PC-9 (cell line): Measurements from ENCODE around the gene PVALB. TPM values are rescaled to one million over a fixed set of nuclear protein-coding genes. Genes with fewer than 3 reads are reported as not detected.

Experiments used
- BruUV-seq: library from RNA; stranded (reverse); fragments of 400-500 nt; replicated peaks from 2 replicates; lab custom pipeline; 2021; lab: Mats Ljungman, UMichigan
- CTCF ChIA-PET: fragments of 300-600 bp; sonication (Branson Sonifier 250); formaldehyde crosslinking; loops from one replicate; lab custom pipeline; 2022; ENCODE audit warnings: antibody characterized with exemption; lab: Charles Lee
- POLR2A ChIA-PET: fragments of 300-600 bp; sonication (Branson Sonifier 250); formaldehyde crosslinking; loops from one replicate; lab custom pipeline; 2022; ENCODE audit warnings: antibody characterized with exemption; ENCODE audit not compliant: unreplicated experiment; lab: Charles Lee
- DNase-seq, 2 experiments: peaks; one replicate each; pipeline versions ENCODE4 v3.0.0 to v3.0.0-alpha.2; 2015 to 2022; ENCODE audit warnings: mixed read lengths in 1 of 2
- H2AFZ ChIP-seq: fragments of 200-600 bp; sonication (generic); 2 replicates; pipeline ENCODE4 v1.8.1; 2017; ENCODE audit warnings: antibody characterized with exemption
- H3F3A ChIP-seq: fragments of 200-600 bp; sonication (generic); 2 replicates; pipeline ENCODE4 v1.8.1; 2017; ENCODE audit warnings: antibody characterized with exemption, mild to moderate bottlenecking, low read depth; ENCODE audit not compliant: insufficient read depth
- H3K27ac ChIP-seq: fragments of 200-600 bp; sonication (generic); 2 replicates; pipeline ENCODE4 v1.6.1; 2016; ENCODE audit warnings: mixed run types
- H3K27me3 ChIP-seq: fragments of 200-600 bp; sonication (generic); 2 replicates; pipeline ENCODE4 v1.6.1; 2016; ENCODE audit warnings: low read depth, mixed run types; ENCODE audit not compliant: insufficient read depth
- H3K36me3 ChIP-seq: fragments of 200-600 bp; sonication (generic); 2 replicates; pipeline ENCODE4 v1.6.1; 2016; ENCODE audit warnings: low read depth, mixed run types
- H3K4me1 ChIP-seq: fragments of 200-600 bp; sonication (generic); replicated peaks from 2 replicates; pipeline ENCODE4 v1.6.1; 2016; ENCODE audit warnings: mixed run types; ENCODE audit not compliant: insufficient read depth
- H3K4me2 ChIP-seq: fragments of 200-600 bp; sonication (generic); 2 replicates; pipeline ENCODE4 v1.6.1; 2017; ENCODE audit warnings: mixed run types
- H3K4me3 ChIP-seq: fragments of 200-600 bp; sonication (generic); 2 replicates; pipeline ENCODE4 v1.6.1; 2016; ENCODE audit warnings: mixed run types
- H3K79me2 ChIP-seq: fragments of 200-600 bp; sonication (generic); 2 replicates; pipeline ENCODE4 v1.6.1; 2017; ENCODE audit warnings: low read depth, mixed run types
- H3K9me2 ChIP-seq: fragments of 200-600 bp; sonication (generic); 2 replicates; pipeline ENCODE4 v1.8.1; 2017; ENCODE audit warnings: mild to moderate bottlenecking; ENCODE audit not compliant: insufficient read depth
- H3K9me3 ChIP-seq: fragments of 200-600 bp; sonication (generic); 2 replicates; pipeline ENCODE4 v1.8.1; 2016; ENCODE audit warnings: low read depth; ENCODE audit not compliant: insufficient read depth
- H4K20me1 ChIP-seq: fragments of 200-600 bp; sonication (generic); 2 replicates; pipeline ENCODE4 v1.8.1; 2017; ENCODE audit not compliant: insufficient read depth
- CTCF ChIP-seq: fragments of 200-600 bp; sonication (generic); conservative IDR thresholded peaks from 2 replicates; pipeline ENCODE4 v1.6.1; 2017; ENCODE audit warnings: mixed run types, antibody characterized with exemption, mild to moderate bottlenecking, moderate library complexity
- EZH2 ChIP-seq: fragments of 200-600 bp; sonication (generic); IDR thresholded peaks from 2 replicates; pipeline ENCODE4 v1.8.0; 2017; ENCODE audit warnings: antibody characterized with exemption, low read depth
- intact Hi-C: fragments of 100-400 bp; cut with micrococcal nuclease; formaldehyde crosslinking; loops from one replicate; pipeline ENCODE4 v1.10.0; 2022; ENCODE audit not compliant: unreplicated experiment
- total RNA-seq: library from RNA; stranded (reverse); gene quantifications from 2 replicates; pipeline ENCODE4 v1.2.3, GENCODE V29; 2021

The PVALB gene
- total RNA-seq, 1 experiment from 2014 or later: not detected

GRCh38 chr22:36860821-36861659, 44.2 kb upstream of the PVALB start, which contains the start of gene NCF4:
Gene NCF4 (plus strand): TSS chr22:36861006. CDS start chr22:36861172, 166 bp downstream.
- DNase-seq: peak in 1 of 2 experiments; percentile 44
- ChIA-PET CTCF (interaction anchor here (0.6 to 1.3 kb wide), 4 partner anchors 11 to 583 kb away, joined by 3 to 8 read pairs (median 4); no protein-coding TSS in a partner anchor), POLR2A (interaction anchor here (0.6 kb wide), 1 partner anchor 193 kb away, joined by 4 read pairs; no protein-coding TSS in a partner anchor)
- Histone ChIP-seq H3F3A (no peaks in the 10 kb centered on the region), H2AFZ (no peak within 1 kb of the TSS), H4K20me1 (no peaks in the 10 kb centered on the region), H3K4me1 (peaks cover 21% of the 10 kb centered on the region), H3K9me2 (no peaks in the 10 kb centered on the region), H3K9me3 (no peaks in the 10 kb centered on the region), H3K79me2 (no peaks in the 10 kb centered on the region), H3K36me3 (no peaks in the 10 kb centered on the region), H3K27ac (0 out of 2 replicates have a peak within 1 kb of the TSS, but pooled peaks have one; percentile 7), H3K4me2 (peak within 1 kb of the TSS; percentile 23), H3K4me3 (no peak within 1 kb of the TSS), H3K27me3 (no peaks in the 10 kb centered on the region)
- no TSS peak for BruUV-seq
- TF ChIP-seq CTCF: no peak
- TF ChIP-seq EZH2: no peak
- intact Hi-C loops: no loop called here

GRCh38 chr22:36860438-36860820, 43.6 kb upstream of the PVALB start:
- POLR2A ChIA-PET: interaction anchor here (0.6 kb wide), 1 partner anchor 193 kb away, joined by 4 read pairs; no protein-coding TSS in a partner anchor
- Histone ChIP-seq H2AFZ (no peak overlapping the region), H3K27me3 (no peaks in the 10 kb centered on the region), H3K4me3 (no peak overlapping the region), H3K79me2 (no peaks in the 10 kb centered on the region), H4K20me1 (no peaks in the 10 kb centered on the region), H3F3A (no peaks in the 10 kb centered on the region), H3K4me2 (no peak overlapping the region), H3K27ac (no peak overlapping the region), H3K9me2 (no peaks in the 10 kb centered on the region), H3K36me3 (no peaks in the 10 kb centered on the region), H3K9me3 (no peaks in the 10 kb centered on the region), H3K4me1 (peaks cover 20% of the 10 kb centered on the region)
- CTCF ChIA-PET: interaction anchor here (0.6 kb wide), 1 partner anchor 583 kb away, joined by 3 read pairs; no protein-coding TSS in a partner anchor
- TF ChIP-seq CTCF (no peak), EZH2 (no peak)
- no TSS peak for BruUV-seq
- intact Hi-C loops: no loop called here
- no peak for DNase-seq

GRCh38 chr22:36860017-36860416, 43.2 kb upstream of the PVALB start:
- BruUV-seq: no TSS peak
- ChIA-PET CTCF (interaction anchor here (0.6 to 0.7 kb wide), 2 partner anchors 11 to 584 kb away, joined by 3 read pairs; no protein-coding TSS in a partner anchor), POLR2A (no interaction called here)
- Histone ChIP-seq H3K9me3 (no peaks in the 10 kb centered on the region), H3K36me3 (no peaks in the 10 kb centered on the region), H4K20me1 (no peaks in the 10 kb centered on the region), H2AFZ (no peak overlapping the region), H3K27me3 (no peaks in the 10 kb centered on the region), H3K27ac (no peak overlapping the region), H3K4me3 (no peak overlapping the region), H3F3A (no peaks in the 10 kb centered on the region), H3K4me1 (peaks cover 16% of the 10 kb centered on the region), H3K4me2 (no peak overlapping the region), H3K9me2 (no peaks in the 10 kb centered on the region), H3K79me2 (no peaks in the 10 kb centered on the region)
- TF ChIP-seq EZH2: no peak
- TF ChIP-seq CTCF: no peak
- no peak for DNase-seq
- intact Hi-C loops: no loop called here
